HepG2 (cell line): ENCODE measurements around the gene MXD3. TPM values are rescaled to one million over a fixed set of nuclear protein-coding genes. Genes with fewer than 3 reads are reported as not detected.
A peak's percentile ranks its signal among the peaks of the same experiment; 100 is the strongest.

Source experiments
- CBX2 ChIP-seq, 2 experiments: fragments of 200-600 bp in 1 of 2; sonication (generic); formaldehyde crosslinking in 1 of 2; IDR thresholded peaks; 2 replicates each; pipeline versions ENCODE4 v1.7.0 to v1.8.1; 2018 to 2022; ENCODE audit warnings: low read depth in 2 of 2, low read length in 1 of 2, mild to moderate bottlenecking in 1 of 2, missing genetic modification reagents in 1 of 2
- GMEB2 ChIP-seq: IDR thresholded peaks from 2 replicates; pipeline ENCODE4 v1.6.1; 2016; ENCODE audit warnings: missing biosample characterization, missing genetic modification reagents, low read depth
- IRF1 ChIP-seq: sonication (generic); formaldehyde crosslinking; IDR thresholded peaks from 2 replicates; pipeline ENCODE4 v1.4.0; 2020; ENCODE audit warnings: low read depth, mild to moderate bottlenecking, missing genetic modification reagents
- KDM5A ChIP-seq: fragments of 200-600 bp; sonication (generic); IDR thresholded peaks from 2 replicates; pipeline ENCODE4 v1.7.0; 2018; ENCODE audit warnings: antibody characterized with exemption, mild to moderate bottlenecking, low read length, borderline replicate concordance
- KLF16 ChIP-seq, 2 experiments: sonication (generic) in 1 of 2; formaldehyde crosslinking in 1 of 2; IDR thresholded peaks; 2 replicates each; pipeline versions ENCODE4 v1.6.1 to v1.8.0; 2016 to 2023; ENCODE audit warnings: missing genetic modification reagents in 2 of 2, missing compliant biosample characterization in 1 of 2
- MXD4 ChIP-seq: IDR thresholded peaks from 2 replicates; pipeline ENCODE4 v1.6.1; 2016; ENCODE audit warnings: mild to moderate bottlenecking, missing biosample characterization, missing genetic modification reagents
- RBAK ChIP-seq: sonication (generic); formaldehyde crosslinking; IDR thresholded peaks from 2 replicates; pipeline ENCODE4 v1.5.1; 2020; ENCODE audit warnings: mild to moderate bottlenecking, missing genetic modification reagents
- SALL2 ChIP-seq: sonication (generic); formaldehyde crosslinking; IDR thresholded peaks from 2 replicates; pipeline ENCODE4 v1.8.1; 2023; ENCODE audit warnings: mild to moderate bottlenecking, missing genetic modification reagents, inconsistent platforms
- SRSF4 ChIP-seq: fragments of 200-400 bp; formaldehyde crosslinking; IDR thresholded peaks from one replicate; pipeline ENCODE4 v1.6.1; 2018; ENCODE audit warnings: mild to moderate bottlenecking, low read depth, low read length, moderate library complexity; ENCODE audit not compliant: poor library complexity, severe bottlenecking
- TOPORS ChIP-seq: sonication (generic); formaldehyde crosslinking; IDR thresholded peaks from 2 replicates; pipeline ENCODE4 v1.8.0; 2023; ENCODE audit warnings: mild to moderate bottlenecking, missing genetic modification reagents
- U2AF1 ChIP-seq: fragments of 200-400 bp; formaldehyde crosslinking; optimal IDR thresholded peaks from 2 replicates; pipeline ENCODE3; 2017; ENCODE audit warnings: mild to moderate bottlenecking, low read depth, low read length
- XBP1 ChIP-seq: sonication (generic); formaldehyde crosslinking; IDR thresholded peaks from 2 replicates; pipeline ENCODE4 v1.5.0; 2020; ENCODE audit warnings: missing genetic modification reagents
- ZFY ChIP-seq: sonication (generic); formaldehyde crosslinking; IDR thresholded peaks from 2 replicates; pipeline ENCODE4 v1.4.0; 2020; ENCODE audit warnings: missing genetic modification reagents
- ZKSCAN8 ChIP-seq: IDR thresholded peaks from 2 replicates; pipeline ENCODE4 v1.6.1; 2016; ENCODE audit warnings: borderline replicate concordance, missing genetic modification reagents, missing compliant biosample characterization
- ZNF253 ChIP-seq: sonication (generic); formaldehyde crosslinking; IDR thresholded peaks from 2 replicates; pipeline ENCODE4 v1.8.0; 2022; ENCODE audit warnings: mild to moderate bottlenecking, missing genetic modification reagents, borderline replicate concordance
- ZNF329 ChIP-seq: sonication (generic); formaldehyde crosslinking; IDR thresholded peaks from 2 replicates; pipeline ENCODE4 v1.9.0; 2021; ENCODE audit warnings: low read depth, mild to moderate bottlenecking, missing genetic modification reagents
- ZSCAN21 ChIP-seq: sonication (generic); formaldehyde crosslinking; IDR thresholded peaks from 2 replicates; pipeline ENCODE4 v1.8.0; 2022; ENCODE audit warnings: mild to moderate bottlenecking, missing genetic modification reagents, moderate library complexity, borderline replicate concordance
- ZSCAN29 ChIP-seq: sonication (generic); formaldehyde crosslinking; conservative IDR thresholded peaks from 2 replicates; pipeline ENCODE4 v1.4.0; 2020; ENCODE audit warnings: mild to moderate bottlenecking, missing genetic modification reagents
- ZSCAN31 ChIP-seq: sonication (generic); formaldehyde crosslinking; IDR thresholded peaks from 2 replicates; pipeline ENCODE4 v1.5.0; 2020; ENCODE audit warnings: low read depth, mild to moderate bottlenecking, missing genetic modification reagents
- polyA plus RNA-seq, 8 experiments: library from polyadenylated mRNA; depleted of rRNA in 3 of 8; stranded (reverse) in 7 of 8; unstranded in 1 of 8; fragments of >200 nt; fragmentation: Illumina TruSeq in 4 of 8; extraction: Trizol in 4 of 8; gene quantifications; 2 replicates each; pipeline versions ENCODE4 v1.2.1 to v1.2.3, GENCODE V29; 2011 to 2016; ENCODE audit warnings: low read depth in 4 of 8, missing spikeins in 1 of 8, mixed read lengths in 1 of 8; ENCODE audit not compliant: insufficient read depth in 1 of 8
- total RNA-seq, 5 experiments: library from RNA; depleted of rRNA; stranded (reverse); fragments of >200 nt; fragmentation: Illumina TruSeq; extraction: Trizol; gene quantifications; 2 replicates each; pipeline ENCODE4 v1.2.3, GENCODE V29; 2016; ENCODE audit warnings: low read depth in 1 of 5
- TF ChIP-seq, protein P1 (sequence below): sonication (generic); formaldehyde crosslinking; IDR thresholded peaks from 2 replicates; pipeline ENCODE4 v1.5.1; 2020; ENCODE audit warnings: missing genetic modification reagents, mild to moderate bottlenecking, borderline replicate concordance
- TF ChIP-seq, protein P2 (sequence below): sonication (generic); formaldehyde crosslinking; IDR thresholded peaks from 2 replicates; pipeline ENCODE4 v1.9.0; 2021; ENCODE audit warnings: missing genetic modification reagents, borderline replicate concordance

MXD3 gene
- total and polyA plus RNA-seq, 2 of the 13 experiments (the other 11 are each of a cell fraction or from before 2014, with no cell fraction given), result 10.5 to 12.8 TPM

- TF ChIP-seq IRF1 (CRISPR knock-in tag), result no peak
- no peak for TF ChIP-seq SRSF4
- TF ChIP-seq ZSCAN21 (CRISPR knock-in tag), result peak; percentile 52; the same call in 1 of the 2 replicates
- TF ChIP-seq SALL2 (CRISPR knock-in tag), result peak; percentile 94
- TF ChIP-seq, protein P1, sequence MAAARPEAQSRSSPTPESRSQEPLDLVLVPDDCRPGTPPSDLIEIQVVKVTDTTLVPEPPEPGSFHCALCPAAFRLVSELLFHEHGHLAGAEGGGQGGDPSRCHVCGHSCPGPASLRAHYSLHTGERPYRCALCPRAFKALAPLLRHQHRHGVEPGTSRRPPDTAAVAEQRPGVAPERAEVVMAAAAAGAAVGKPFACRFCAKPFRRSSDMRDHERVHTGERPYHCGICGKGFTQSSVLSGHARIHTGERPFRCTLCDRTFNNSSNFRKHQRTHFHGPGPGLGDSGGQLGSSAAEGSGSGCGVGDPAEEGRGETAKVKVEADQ, result no peak
- TF ChIP-seq ZNF329, result peak; percentile 43; the same call in 1 of the 2 replicates
- TF ChIP-seq ZSCAN31 (CRISPR knock-in tag), result 0 out of 2 replicates have a peak, but pooled peaks have one; percentile 9
- TF ChIP-seq U2AF1, result no peak
- TF ChIP-seq ZKSCAN8 (CRISPR knock-in tag), result no peak
- no peak for TF ChIP-seq GMEB2 (CRISPR knock-in tag)
- no peak; the same call in 1 of the 2 replicates for TF ChIP-seq XBP1 (CRISPR knock-in tag)
- TF ChIP-seq, protein P2, sequence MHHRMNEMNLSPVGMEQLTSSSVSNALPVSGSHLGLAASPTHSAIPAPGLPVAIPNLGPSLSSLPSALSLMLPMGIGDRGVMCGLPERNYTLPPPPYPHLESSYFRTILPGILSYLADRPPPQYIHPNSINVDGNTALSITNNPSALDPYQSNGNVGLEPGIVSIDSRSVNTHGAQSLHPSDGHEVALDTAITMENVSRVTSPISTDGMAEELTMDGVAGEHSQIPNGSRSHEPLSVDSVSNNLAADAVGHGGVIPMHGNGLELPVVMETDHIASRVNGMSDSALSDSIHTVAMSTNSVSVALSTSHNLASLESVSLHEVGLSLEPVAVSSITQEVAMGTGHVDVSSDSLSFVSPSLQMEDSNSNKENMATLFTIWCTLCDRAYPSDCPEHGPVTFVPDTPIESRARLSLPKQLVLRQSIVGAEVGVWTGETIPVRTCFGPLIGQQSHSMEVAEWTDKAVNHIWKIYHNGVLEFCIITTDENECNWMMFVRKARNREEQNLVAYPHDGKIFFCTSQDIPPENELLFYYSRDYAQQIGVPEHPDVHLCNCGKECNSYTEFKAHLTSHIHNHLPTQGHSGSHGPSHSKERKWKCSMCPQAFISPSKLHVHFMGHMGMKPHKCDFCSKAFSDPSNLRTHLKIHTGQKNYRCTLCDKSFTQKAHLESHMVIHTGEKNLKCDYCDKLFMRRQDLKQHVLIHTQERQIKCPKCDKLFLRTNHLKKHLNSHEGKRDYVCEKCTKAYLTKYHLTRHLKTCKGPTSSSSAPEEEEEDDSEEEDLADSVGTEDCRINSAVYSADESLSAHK, result no peak
- TF ChIP-seq ZNF253, result no peak; the same call in 1 of the 2 replicates
- no peak; the same call in 1 of the 2 replicates for TF ChIP-seq TOPORS (CRISPR knock-in tag)
- peak; percentile 77; the same call in 1 of the 2 replicates for TF ChIP-seq MXD4 (CRISPR knock-in tag)
- TF ChIP-seq ZSCAN29 (CRISPR knock-in tag), result 0 out of 2 replicates have a peak, but pooled peaks have one; percentile 63
- peak; percentile 67; the same call in 1 of the 2 replicates for TF ChIP-seq RBAK (CRISPR knock-in tag)
- peak; percentile 91 for TF ChIP-seq ZFY (CRISPR knock-in tag)
- peak in 1 of 2 experiments; percentile 90; a peak in 2 of 4 replicates for TF ChIP-seq KLF16 (CRISPR knock-in tag; IDR thresholded peaks at IDR 0.05)
- TF ChIP-seq KDM5A, result no peak; the same call in 1 of the 2 replicates
- no peak for TF ChIP-seq CBX2 (IDR thresholded peaks at IDR 0.05; ENCODE audit: low read depth, low read length)
- no peak; the same call in 1 of the 2 replicates for TF ChIP-seq CBX2 (CRISPR knock-in tag; IDR thresholded peaks at IDR 0.05; ENCODE audit: low read depth)
Observed at GRCh38 chr5:177303121-177303924, 8.4 kb downstream of the MXD3 start, which contains the start of the genes PRELID1 and RAB24 (continued).
